ENCODE results near the gene SCP2D1.

Gene SCP2D1

GRCh38 chr20:18815194-18815942 lies 1.8 kb downstream of the SCP2D1 start:
- no peak for DNase-seq (ENCODE audit: low spot score)

- no peak for DNase-seq (ENCODE audit: low spot score)
Measured at GRCh38 chr20:18822832-18823231, 9.2 kb downstream of the SCP2D1 start.

- DNase-seq (ENCODE audit: low spot score) = peak; percentile 37
Measured at GRCh38 chr20:18831830-18832499, 18.4 kb downstream of the SCP2D1 start.

GRCh38 chr20:18832546-18833200 lies 19.1 kb downstream of the SCP2D1 start:
- no peak for DNase-seq (ENCODE audit: low spot score)

GRCh38 chr20:18835466-18836256 lies 22.1 kb downstream of the SCP2D1 start:
- no peak for DNase-seq (ENCODE audit: low spot score)

GRCh38 chr20:18837718-18838117 lies 24.1 kb downstream of the SCP2D1 start:
- DNase-seq (ENCODE audit: low spot score) = no peak

GRCh38 chr20:18839507-18840247 lies 26.1 kb downstream of the SCP2D1 start:
- DNase-seq (ENCODE audit: low spot score) = no peak

GRCh38 chr20:18840248-18840645 lies 26.7 kb downstream of the SCP2D1 start:
- no peak for DNase-seq (ENCODE audit: low spot score)

- no peak for DNase-seq (ENCODE audit: low spot score)
Measured at GRCh38 chr20:18845017-18845416, 31.4 kb downstream of the SCP2D1 start.

- DNase-seq (ENCODE audit: low spot score) = no peak
Measured at GRCh38 chr20:18847226-18847755, 33.7 kb downstream of the SCP2D1 start.

- DNase-seq (ENCODE audit: low spot score) = no peak
Measured at GRCh38 chr20:18849131-18849530, 35.5 kb downstream of the SCP2D1 start.

- no peak for DNase-seq (ENCODE audit: low spot score)
Measured at GRCh38 chr20:18851629-18852028, 38.0 kb downstream of the SCP2D1 start.

- no peak for DNase-seq (ENCODE audit: low spot score)
Measured at GRCh38 chr20:18852318-18852717, 38.7 kb downstream of the SCP2D1 start.

- no peak for DNase-seq (ENCODE audit: low spot score)
Measured at GRCh38 chr20:18853216-18853615, 39.6 kb downstream of the SCP2D1 start.

- no peak for DNase-seq (ENCODE audit: low spot score)
Measured at GRCh38 chr20:18853946-18854646, 40.5 kb downstream of the SCP2D1 start.

- DNase-seq (ENCODE audit: low spot score) = no peak
Measured at GRCh38 chr20:18855882-18856281, 42.3 kb downstream of the SCP2D1 start.

GRCh38 chr20:18856873-18857272 lies 43.3 kb downstream of the SCP2D1 start:
- DNase-seq (ENCODE audit: low spot score) = no peak

- no peak for DNase-seq (ENCODE audit: low spot score)
Measured at GRCh38 chr20:18857640-18858039, 44.1 kb downstream of the SCP2D1 start.

GRCh38 chr20:18858816-18859215 lies 45.2 kb downstream of the SCP2D1 start:
- DNase-seq (ENCODE audit: low spot score) = no peak
